Activated T-helper 2 cell treated with anti-CD3 and anti-CD28 coated beads, Interferon-gamma antibody, Interleukin-2, Interleukin-4, amounts not matched to agents 10 μg/mL and 5 μg/mL and 100 μg/mL, durations not matched to agents 14 hours and 24 hours and 36 hours (primary cell): Measurements from ENCODE around the gene KIF1B. TPM values are rescaled to one million over a fixed set of nuclear protein-coding genes. Genes with fewer than 3 reads are reported as not detected.
A peak's percentile ranks its signal among the peaks of the same experiment; 100 is the strongest.
"Not testable (repeated sequence)": the region's sequence is repeated elsewhere in the genome, so short reads cannot be mapped to it uniquely, and the experiment has no call there.

Experiments
- DNase-seq: peaks from one replicate; pipeline ENCODE4 v3.0.0; 2021; ENCODE audit warnings: low spot score
- H3K27ac Mint-ChIP-seq: one replicate; pipeline ENCODE4 v1.8.0; 2021; ENCODE audit warnings: mixed read lengths
- H3K27me3 Mint-ChIP-seq: one replicate; pipeline ENCODE4 v1.8.0; 2021; ENCODE audit warnings: low read depth, mixed read lengths
- H3K36me3 Mint-ChIP-seq: one replicate; pipeline ENCODE4 v1.8.0; 2021; ENCODE audit warnings: low read depth, mixed read lengths
- H3K4me1 Mint-ChIP-seq: one replicate; pipeline ENCODE4 v1.8.0; 2021; ENCODE audit warnings: low read depth, mixed read lengths
- H3K4me3 Mint-ChIP-seq: one replicate; pipeline ENCODE4 v1.8.0; 2021; ENCODE audit warnings: low read depth, mild to moderate bottlenecking, moderate library complexity, mixed read lengths
- H3K9me3 Mint-ChIP-seq: one replicate; pipeline ENCODE4 v1.8.0; 2021; ENCODE audit warnings: mixed read lengths
- intact Hi-C: fragments of 100-400 bp; cut with micrococcal nuclease; formaldehyde crosslinking; loops from one replicate; pipeline ENCODE4 v1.15.1; 2023
- total RNA-seq: library from RNA; stranded (reverse); gene quantifications from 2 replicates; pipeline ENCODE4 v1.2.3, GENCODE V29; 2022

KIF1B gene
- total RNA-seq, 1 donor from 2014 or later, result 21.9 TPM

DNA sequence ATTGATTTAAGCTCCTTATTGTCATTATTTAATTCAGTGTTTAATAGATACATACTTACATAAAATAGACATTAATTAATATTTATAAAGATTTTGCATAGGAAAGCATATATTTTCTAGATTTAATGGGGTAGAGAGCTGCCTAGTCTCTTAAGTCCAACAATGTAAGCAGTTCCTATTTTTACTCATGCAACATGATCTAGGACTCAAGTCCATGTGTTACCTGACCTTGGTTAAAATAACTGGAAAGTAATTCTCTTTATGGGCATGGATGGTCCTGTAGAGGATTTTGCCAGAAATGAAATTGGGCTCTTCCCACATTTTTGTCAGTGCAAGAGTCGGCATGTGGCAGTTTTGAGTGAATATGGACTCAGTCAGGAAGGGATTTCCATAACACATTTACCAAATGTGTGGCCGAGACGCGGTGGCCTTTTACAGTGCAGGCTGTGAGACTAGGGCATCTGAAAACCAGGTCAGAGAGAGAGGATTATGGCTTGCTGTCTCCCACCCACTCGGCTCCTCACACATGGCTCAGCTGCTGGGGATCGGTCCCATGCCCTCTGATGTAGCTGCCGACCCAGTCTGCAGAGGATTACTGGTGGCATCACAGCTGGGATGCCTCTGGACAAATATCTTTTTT lies 6.2 kb upstream of the KIF1B start:
- Mint-ChIP-seq H3K27ac (no peak overlapping the region), H3K9me3 (no peaks in the 10 kb centered on the region)
- DNase-seq, result no peak

DNA sequence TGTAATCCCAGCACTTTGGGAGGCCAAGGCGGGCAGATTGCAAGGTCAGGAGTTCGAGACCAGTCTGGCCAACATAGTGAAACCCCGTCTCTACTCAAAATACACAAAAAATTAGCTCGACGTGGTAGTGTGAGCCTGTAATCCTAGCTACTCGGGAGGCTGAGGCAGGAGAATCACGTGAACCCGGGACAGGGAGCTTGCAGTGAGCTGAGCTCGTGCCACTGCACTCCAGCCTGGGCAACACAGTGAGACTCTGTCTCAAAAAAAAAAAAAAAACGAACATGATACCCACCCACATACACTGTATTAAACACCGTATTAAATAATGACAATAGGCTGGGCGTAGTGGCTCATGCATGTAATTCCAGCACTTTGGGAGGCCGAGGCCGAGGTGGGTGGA lies 5.2 kb upstream of the KIF1B start:
- H3K4me3 Mint-ChIP-seq, H3K9me3 Mint-ChIP-seq, intact Hi-C loops, H3K4me1 Mint-ChIP-seq, H3K27ac Mint-ChIP-seq, DNase-seq, H3K36me3 Mint-ChIP-seq: not testable (repeated sequence)
- peaks cover 11% of the 10 kb centered on the region for H3K27me3 Mint-ChIP-seq

More for the DNA sequence above, 6.2 kb upstream of the KIF1B start:
- Mint-ChIP-seq H3K4me3 (no peak overlapping the region), H3K4me1 (peaks cover under 1% of the 10 kb centered on the region), H3K36me3 (no peaks in the 10 kb centered on the region), H3K27me3 (peaks cover 11% of the 10 kb centered on the region)
- intact Hi-C loops, result no loop called here

DNA sequence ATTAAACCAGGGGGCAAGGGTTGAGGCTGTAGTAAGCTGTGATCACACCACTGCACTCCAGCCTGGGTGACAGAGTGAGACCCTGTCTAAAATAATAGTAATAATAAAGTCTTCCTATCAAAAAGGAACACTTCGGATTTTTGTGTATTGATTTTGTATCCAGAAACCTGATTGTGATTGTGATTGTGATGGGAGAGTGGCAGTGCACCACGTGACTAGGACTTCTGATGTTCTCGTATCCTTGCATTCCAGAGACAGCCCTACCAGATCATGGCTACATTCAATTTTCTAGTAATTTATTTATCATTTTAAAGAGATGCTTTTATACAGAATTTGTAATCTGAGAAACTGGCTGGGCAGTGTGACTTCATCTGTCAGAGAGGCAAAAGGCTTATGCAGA lies 2.6 kb upstream of the KIF1B start:
- Mint-ChIP-seq H3K9me3 (no peaks in the 10 kb centered on the region), H3K36me3 (no peaks in the 10 kb centered on the region), H3K27ac (no peak overlapping the region), H3K4me1 (peaks cover 23% of the 10 kb centered on the region), H3K4me3 (no peak overlapping the region), H3K27me3 (peaks cover 6% of the 10 kb centered on the region)
- DNase-seq, result no peak
- intact Hi-C loops, result no loop called here

DNA sequence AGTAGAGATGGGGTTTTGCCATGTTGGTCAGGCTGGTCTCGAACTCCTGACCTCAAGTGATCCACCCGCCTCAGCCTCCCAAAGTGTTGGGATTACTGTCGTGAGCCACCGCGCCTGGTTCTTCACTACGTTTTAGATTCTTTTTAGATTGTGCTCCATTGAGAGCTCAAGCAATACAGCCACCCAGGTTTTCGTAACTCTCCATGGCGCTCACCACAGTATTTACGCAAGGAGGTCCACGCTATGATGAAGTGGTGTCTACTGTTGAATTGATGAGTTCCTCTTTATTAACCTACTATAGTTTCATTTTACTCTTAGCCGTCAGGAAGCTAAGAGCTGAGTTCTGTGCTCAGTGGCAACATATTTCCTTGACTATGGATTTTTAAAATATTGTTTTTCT lies 1.8 kb upstream of the KIF1B start:
- no peak overlapping the region for H3K4me3 Mint-ChIP-seq
- intact Hi-C loops, result no loop called here
- no peak overlapping the region for H3K27ac Mint-ChIP-seq
- H3K9me3 Mint-ChIP-seq, result no peaks in the 10 kb centered on the region
- H3K4me1 Mint-ChIP-seq, result peaks cover 28% of the 10 kb centered on the region
- DNase-seq, result no peak
- peaks cover 4% of the 10 kb centered on the region for H3K27me3 Mint-ChIP-seq
- no peaks in the 10 kb centered on the region for H3K36me3 Mint-ChIP-seq

DNA sequence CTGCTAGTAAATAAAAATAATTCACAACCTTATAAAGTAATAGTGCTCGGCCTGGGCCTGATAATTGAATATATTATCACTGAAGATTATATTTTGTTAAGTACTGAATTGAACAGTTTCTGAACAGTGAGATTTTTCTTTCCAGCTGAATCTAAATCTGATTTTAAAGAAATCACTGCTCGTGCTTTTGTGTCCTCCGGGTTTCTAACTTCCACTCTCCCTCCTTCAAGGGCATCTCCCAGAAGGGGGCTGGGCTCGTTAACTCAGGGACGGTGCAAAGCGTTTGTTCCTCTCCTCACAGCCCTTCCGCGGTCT lies 823 bp upstream of the KIF1B start:
- no peaks in the 10 kb centered on the region for H3K36me3 Mint-ChIP-seq
- H3K27ac Mint-ChIP-seq, result peak overlapping the region; percentile 57
- DNase-seq, result no peak
- H3K4me1 Mint-ChIP-seq, result peaks cover 33% of the 10 kb centered on the region
- intact Hi-C loops, result loop anchor here (1.0 kb wide), 1 partner anchor 219 kb away; no protein-coding TSS in a partner anchor
- H3K27me3 Mint-ChIP-seq, result peaks cover 4% of the 10 kb centered on the region
- no peaks in the 10 kb centered on the region for H3K9me3 Mint-ChIP-seq
- H3K4me3 Mint-ChIP-seq, result peak overlapping the region; percentile 89

DNA sequence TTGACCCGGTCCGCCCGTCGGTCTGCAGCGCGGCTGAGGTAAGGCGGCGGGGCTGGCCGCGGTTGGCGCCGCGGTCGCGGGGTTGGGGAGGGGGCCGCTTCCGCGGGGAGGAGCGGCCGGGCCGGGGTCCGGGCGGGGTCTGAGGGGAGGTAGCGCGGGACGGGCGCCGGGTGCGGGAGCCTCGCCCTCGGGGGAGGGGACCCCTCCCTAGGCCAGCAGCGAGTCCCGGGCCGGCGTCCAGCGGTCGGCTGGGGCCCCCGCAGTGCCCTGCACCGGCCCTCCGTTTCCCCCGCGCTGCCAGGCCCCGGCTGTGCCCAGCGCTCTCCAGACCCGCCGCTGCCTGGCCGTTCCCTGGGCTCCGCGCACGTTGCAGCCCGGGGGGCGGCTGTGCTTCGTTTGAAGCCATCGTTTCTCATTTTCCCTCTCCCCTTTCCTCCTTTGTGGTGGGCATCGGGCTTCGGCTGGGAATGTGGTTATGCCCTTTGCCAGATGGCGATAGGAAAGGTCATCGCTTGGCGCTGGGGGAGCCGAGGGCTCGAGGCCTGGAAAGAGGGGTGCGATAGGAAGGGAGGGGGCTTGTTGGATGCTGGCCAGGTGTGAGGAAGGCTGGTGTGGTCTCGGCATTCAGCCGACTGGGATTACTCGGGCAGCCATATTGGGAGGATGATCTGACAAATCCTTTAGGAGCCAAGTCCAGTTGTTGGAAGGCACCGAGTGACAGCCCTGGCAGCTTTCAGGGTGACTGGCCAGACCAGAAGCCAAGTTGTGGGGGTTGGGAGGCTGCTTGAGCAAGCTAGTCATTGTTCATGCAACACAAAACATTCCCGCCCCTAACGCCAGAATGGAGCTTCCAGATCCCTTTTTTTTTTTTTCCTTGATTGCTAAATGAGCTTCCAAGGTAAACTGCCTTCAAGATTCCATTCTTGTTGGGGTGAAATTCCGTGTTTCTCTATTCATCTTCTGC lies 753 bp downstream of the KIF1B start:
- Mint-ChIP-seq H3K27me3 (peaks cover 2% of the 10 kb centered on the region), H3K36me3 (no peaks in the 10 kb centered on the region), H3K4me1 (peaks cover 40% of the 10 kb centered on the region), H3K27ac (peak overlapping the region; percentile 84), H3K4me3 (peak overlapping the region; percentile 71), H3K9me3 (no peaks in the 10 kb centered on the region)
- DNase-seq, result no peak
- intact Hi-C loops, result loop anchor here (1.0 to 10.0 kb wide), 2 partner anchors 127 to 586 kb away; no protein-coding TSS in a partner anchor

DNA sequence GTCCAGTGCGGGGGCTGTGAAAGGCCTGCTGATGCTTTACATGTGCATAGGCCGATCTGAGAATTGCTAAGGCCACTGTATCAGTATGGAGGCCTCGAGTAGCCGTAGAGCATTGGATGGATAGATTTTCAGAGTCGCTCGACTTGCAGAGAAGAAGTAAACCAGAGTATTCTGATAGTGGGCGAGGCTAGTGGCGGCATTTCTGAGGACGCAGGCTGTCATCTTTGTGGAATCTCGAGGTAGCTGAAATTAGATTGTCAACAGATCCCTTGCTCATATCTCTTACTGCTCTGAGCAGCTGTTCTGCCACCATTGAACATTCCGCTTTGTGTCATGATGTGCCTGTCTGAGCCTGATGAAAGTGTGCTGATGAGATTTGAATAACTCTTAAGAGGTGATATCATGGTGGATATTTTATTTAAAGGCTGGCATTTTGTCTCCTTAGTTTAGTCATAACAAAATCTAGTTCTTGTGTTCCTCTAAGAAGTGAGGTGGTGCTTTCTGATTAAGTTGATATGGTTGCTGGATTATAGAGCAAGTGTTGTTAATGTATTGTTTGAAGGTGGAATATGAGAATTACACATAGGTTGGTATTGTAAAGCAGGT lies 1.5 kb downstream of the KIF1B start:
- no peaks in the 10 kb centered on the region for H3K9me3 Mint-ChIP-seq
- H3K36me3 Mint-ChIP-seq, result no peaks in the 10 kb centered on the region
- DNase-seq, result no peak
- peak overlapping the region; percentile 84 for H3K27ac Mint-ChIP-seq
- peaks cover 46% of the 10 kb centered on the region for H3K4me1 Mint-ChIP-seq
- peak overlapping the region; percentile 71 for H3K4me3 Mint-ChIP-seq
- intact Hi-C loops, result loop anchor here (2.0 to 10.0 kb wide), 3 partner anchors 41 to 587 kb away; no protein-coding TSS in a partner anchor
- H3K27me3 Mint-ChIP-seq, result peaks cover 2% of the 10 kb centered on the region

DNA sequence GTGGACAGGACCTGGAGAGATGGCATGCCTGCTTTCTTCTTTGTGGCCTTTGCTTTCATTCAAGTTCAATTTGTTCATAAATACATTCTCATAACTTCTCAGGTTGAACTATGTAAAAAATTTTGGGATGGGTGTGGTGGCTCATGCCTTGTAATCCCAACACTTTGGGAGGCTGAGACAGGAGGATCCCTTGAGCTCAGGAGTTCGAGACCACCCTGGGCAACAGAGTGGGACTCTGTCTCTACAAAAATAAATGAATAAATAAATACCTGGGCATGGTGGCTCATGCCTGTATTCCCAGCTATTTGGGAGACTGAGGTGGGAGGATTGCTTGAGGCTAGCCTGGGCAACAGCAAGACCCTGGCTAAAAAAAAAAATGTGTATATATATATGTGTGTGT lies 2.1 kb downstream of the KIF1B start:
- Mint-ChIP-seq H3K9me3 (no peaks in the 10 kb centered on the region), H3K36me3 (no peaks in the 10 kb centered on the region), H3K4me3 (peak overlapping the region; percentile 71), H3K27me3 (peaks cover 2% of the 10 kb centered on the region), H3K4me1 (peaks cover 48% of the 10 kb centered on the region), H3K27ac (peak overlapping the region; percentile 84)
- intact Hi-C loops, result loop anchor here (2.0 to 10.0 kb wide), 3 partner anchors 42 to 588 kb away; no protein-coding TSS in a partner anchor
- no peak for DNase-seq

DNA sequence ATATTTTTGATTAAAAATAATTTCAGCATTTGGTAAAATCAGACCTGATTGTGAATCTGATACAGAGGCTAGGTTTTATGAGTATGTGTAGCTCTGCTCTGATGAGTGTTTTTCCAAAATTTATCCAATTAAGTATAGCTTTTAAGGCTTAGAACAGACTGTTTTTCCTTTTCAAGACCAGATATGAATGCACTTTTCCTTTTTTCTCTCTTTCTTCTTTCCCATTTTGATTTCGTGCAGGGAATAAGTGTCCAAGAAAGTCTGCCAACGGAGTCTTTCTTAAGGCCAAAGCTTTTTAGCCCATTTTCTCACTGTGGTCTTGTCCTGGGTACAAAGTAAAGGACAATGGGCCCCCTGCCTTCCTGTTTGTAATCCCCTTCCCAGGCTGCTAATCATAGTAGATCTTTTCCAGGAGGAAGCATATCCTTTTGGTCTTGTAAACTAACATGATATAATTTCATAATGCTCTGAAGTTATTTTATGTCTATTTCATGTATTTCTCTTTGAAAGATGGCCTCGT lies 2.9 kb downstream of the KIF1B start:
- Mint-ChIP-seq H3K4me1 (peaks cover 55% of the 10 kb centered on the region), H3K27ac (no peak overlapping the region), H3K27me3 (peaks cover 2% of the 10 kb centered on the region), H3K36me3 (no peaks in the 10 kb centered on the region), H3K4me3 (no peak overlapping the region), H3K9me3 (no peaks in the 10 kb centered on the region)
- DNase-seq, result no peak
- intact Hi-C loops, result loop anchor here (2.0 to 10.0 kb wide), 3 partner anchors 42 to 588 kb away; no protein-coding TSS in a partner anchor

DNA sequence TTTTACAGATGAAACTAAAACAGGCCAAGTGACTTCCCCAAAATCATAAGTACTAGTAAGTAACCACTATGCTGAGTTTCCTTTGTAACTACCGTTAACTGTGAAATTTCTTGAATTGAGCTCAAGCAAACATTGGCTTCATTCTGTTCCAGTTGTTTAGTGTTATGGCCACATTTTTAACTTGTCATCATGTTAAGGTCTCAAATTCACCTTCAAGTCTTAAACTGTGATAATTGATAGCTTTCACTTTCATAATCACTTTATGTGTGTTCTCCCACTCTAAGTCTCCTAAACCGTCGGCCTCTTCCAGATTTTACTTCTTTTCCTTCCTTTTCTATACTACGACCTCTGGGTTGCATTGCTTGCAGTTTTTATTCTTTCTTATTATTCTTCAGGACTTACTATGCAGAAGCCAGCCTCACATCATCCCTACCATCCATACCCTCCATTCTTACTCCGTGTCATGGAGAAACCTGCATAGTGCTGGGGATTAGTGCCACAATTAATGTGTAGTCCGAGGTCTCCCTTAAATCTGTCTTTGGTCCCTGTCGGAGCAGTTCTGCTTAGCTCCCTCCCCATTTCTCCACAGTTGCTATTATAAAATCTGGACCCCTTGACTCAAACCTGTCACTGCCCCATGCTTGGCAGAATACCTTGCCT lies 5.8 kb downstream of the KIF1B start:
- no peaks in the 10 kb centered on the region for H3K36me3 Mint-ChIP-seq
- H3K9me3 Mint-ChIP-seq, result no peaks in the 10 kb centered on the region
- peaks cover 47% of the 10 kb centered on the region for H3K4me1 Mint-ChIP-seq
- no peaks in the 10 kb centered on the region for H3K27me3 Mint-ChIP-seq
- peak overlapping the region; percentile 69 for H3K27ac Mint-ChIP-seq
- intact Hi-C loops, result loop anchor here (5.0 to 10.0 kb wide), 2 partner anchors 36 to 591 kb away; no protein-coding TSS in a partner anchor
- DNase-seq, result no peak
- H3K4me3 Mint-ChIP-seq, result peak overlapping the region; percentile 41

DNA sequence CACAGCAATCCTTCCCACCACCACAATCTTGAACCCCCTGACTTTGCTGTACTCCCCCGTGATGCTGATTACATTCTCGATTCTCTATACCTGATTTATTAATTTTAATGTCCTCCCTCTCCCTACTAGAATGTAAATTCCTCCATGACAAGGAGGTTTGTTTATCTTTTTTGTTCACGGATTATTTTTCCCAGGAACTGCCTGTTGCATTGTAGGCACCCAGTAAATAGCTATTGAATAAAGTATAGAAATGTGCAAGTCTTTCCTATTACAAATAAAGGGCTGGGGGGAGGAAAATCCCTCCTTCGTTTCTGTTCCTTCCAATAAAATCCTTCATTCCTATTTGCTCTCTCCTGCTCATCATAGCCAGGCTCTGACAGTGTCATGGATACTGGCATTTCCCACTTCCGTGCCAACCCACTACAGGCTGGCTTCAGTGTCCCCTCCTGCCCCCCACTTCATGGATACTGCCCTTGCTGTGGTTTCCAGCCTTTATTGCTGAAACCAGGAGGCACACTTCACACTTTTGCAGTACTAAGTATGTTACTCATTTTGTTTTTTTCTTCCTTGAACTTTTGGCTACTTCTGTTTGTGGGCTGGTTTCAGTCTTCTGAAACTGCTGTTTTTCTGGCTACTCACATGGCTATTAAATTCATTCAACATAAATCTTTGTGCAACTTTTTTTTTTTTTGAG lies 7.5 kb downstream of the KIF1B start:
- DNase-seq, result no peak
- H3K27ac Mint-ChIP-seq, result peak overlapping the region; percentile 70
- peaks cover 33% of the 10 kb centered on the region for H3K4me1 Mint-ChIP-seq
- H3K27me3 Mint-ChIP-seq, result no peaks in the 10 kb centered on the region
- H3K9me3 Mint-ChIP-seq, result no peaks in the 10 kb centered on the region
- no peaks in the 10 kb centered on the region for H3K36me3 Mint-ChIP-seq
- intact Hi-C loops, result loop anchor here (5.0 to 10.0 kb wide), 2 partner anchors 34 to 593 kb away; no protein-coding TSS in a partner anchor
- no peak overlapping the region for H3K4me3 Mint-ChIP-seq

DNA sequence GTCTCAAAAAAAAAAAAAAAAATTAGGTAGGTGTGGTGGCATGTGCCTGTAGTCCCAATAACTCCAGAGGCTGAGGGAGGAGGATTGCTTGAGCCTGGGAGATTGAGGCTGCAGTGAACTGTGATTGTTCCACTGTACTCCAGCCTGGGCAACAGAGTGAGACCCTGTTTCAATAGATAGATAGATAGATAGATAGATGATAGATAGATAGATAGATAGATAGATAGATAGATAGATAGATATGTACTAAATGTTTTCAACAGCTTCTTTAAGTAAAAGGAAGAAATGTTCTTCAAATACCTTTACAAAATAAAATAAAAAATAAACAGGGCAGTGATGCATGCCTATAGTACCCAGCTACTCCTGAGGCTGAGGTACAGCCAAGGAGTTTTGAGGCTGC lies 9.8 kb downstream of the KIF1B start:
- no peaks in the 10 kb centered on the region for H3K36me3 Mint-ChIP-seq
- no peak overlapping the region for H3K27ac Mint-ChIP-seq
- H3K27me3 Mint-ChIP-seq, result no peaks in the 10 kb centered on the region
- no peaks in the 10 kb centered on the region for H3K9me3 Mint-ChIP-seq
- intact Hi-C loops, result no loop called here
- H3K4me1 Mint-ChIP-seq, result peaks cover 23% of the 10 kb centered on the region
- H3K4me3 Mint-ChIP-seq, result no peak overlapping the region
- DNase-seq, result no peak
